ENCODE results near the gene KCMF1.

DNA sequence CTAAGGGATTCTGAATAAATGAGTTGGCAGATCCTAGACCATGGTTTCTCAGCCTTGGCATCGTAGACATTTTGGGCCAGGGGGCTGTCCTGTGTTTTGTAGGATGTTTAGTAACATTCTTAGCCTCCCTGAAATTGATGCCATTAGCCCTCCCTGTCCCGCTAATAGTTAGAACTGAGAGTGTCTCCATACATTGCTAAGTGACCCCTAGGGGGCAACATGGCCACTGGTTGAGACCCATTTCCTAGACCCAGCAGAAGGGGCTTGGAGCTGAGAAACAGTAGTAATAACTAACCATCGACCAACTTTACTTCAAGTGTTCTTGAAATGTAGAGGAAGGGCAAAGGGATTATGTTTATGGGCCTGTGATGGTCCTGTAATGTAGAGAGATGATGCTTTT, 40.8 kb downstream of the KCMF1 start:
- TF ChIP-seq POLR2AphosphoS5 (IDR thresholded peaks at IDR 0.05; ENCODE audit: low read depth, low read length) (no peak), POLR2A (IDR thresholded peaks at IDR 0.05; ENCODE audit: low read depth, low read length) (no peak)
